HepG2 (cell line): ENCODE results near the gene CRB1.

Source experiments
- CTCF ChIP-seq: sonication (generic); formaldehyde crosslinking; IDR thresholded peaks from 2 replicates; pipeline ENCODE4 v1.5.0; 2020; ENCODE audit warnings: mild to moderate bottlenecking, missing genetic modification reagents, moderate library complexity
- DMAP1 ChIP-seq: IDR thresholded peaks from 2 replicates; pipeline ENCODE4 v1.6.1; 2016
- E2F1 ChIP-seq: sonication (generic); formaldehyde crosslinking; IDR thresholded peaks from 2 replicates; pipeline ENCODE4 v1.5.0; 2020; ENCODE audit warnings: missing genetic modification reagents
- MXI1 ChIP-seq: IDR thresholded peaks from 3 replicates; pipeline ENCODE4 v1.6.1; 2012; ENCODE audit warnings: low read depth, low read length, inconsistent platforms, borderline replicate concordance
- SMARCE1 ChIP-seq: fragments of 450-650 bp; IDR thresholded peaks from 2 replicates; pipeline ENCODE4 v1.6.1; 2017; ENCODE audit warnings: borderline replicate concordance
- TCF7 ChIP-seq: sonication (generic); IDR thresholded peaks from 2 replicates; pipeline ENCODE4 v1.6.1; 2016; ENCODE audit warnings: antibody characterized with exemption, low read depth
- ZBTB26 ChIP-seq: IDR thresholded peaks from 2 replicates; pipeline ENCODE4 v1.6.1; 2016; ENCODE audit warnings: missing compliant biosample characterization, missing genetic modification reagents, borderline replicate concordance
- ZNF3 ChIP-seq: IDR thresholded peaks from 2 replicates; pipeline ENCODE4 v1.7.0; 2017; ENCODE audit warnings: inconsistent platforms

GRCh38 chr1:197444755-197445154 is 176.7 kb downstream of the CRB1 start:
- no peak for TF ChIP-seq SMARCE1
- TF ChIP-seq MXI1 = no peak
- no peak for TF ChIP-seq ZNF3
- TF ChIP-seq TCF7 = no peak
- no peak for TF ChIP-seq E2F1 (CRISPR knock-in tag)
- no peak for TF ChIP-seq CTCF
- no peak for TF ChIP-seq DMAP1 (CRISPR knock-in tag)
- no peak for TF ChIP-seq ZBTB26 (CRISPR knock-in tag)
